UCSD-AML1 (cell line): ENCODE data around the gene FOXJ3.

ENCODE experiments used
- DNase-seq: peaks from one replicate; lab custom pipeline; 2025; ENCODE audit not compliant: unreplicated experiment; lab: John Stamatoyannopoulos, UW

Gene FOXJ3

GRCh38 chr1:42311897-42312296 lies 23.1 kb downstream of the FOXJ3 start:
- no peak for DNase-seq

GRCh38 chr1:42311138-42311537 lies 23.9 kb downstream of the FOXJ3 start:
- DNase-seq: no peak

- no peak for DNase-seq
Observed at GRCh38 chr1:42306977-42307376, 28.1 kb downstream of the FOXJ3 start.

GRCh38 chr1:42305639-42306038 lies 29.4 kb downstream of the FOXJ3 start:
- DNase-seq: no peak

GRCh38 chr1:42302034-42302433 lies 33.0 kb downstream of the FOXJ3 start:
- no peak for DNase-seq

GRCh38 chr1:42298520-42298919 lies 36.5 kb downstream of the FOXJ3 start:
- DNase-seq: no peak

- no peak for DNase-seq
Observed at GRCh38 chr1:42295816-42296215, 39.2 kb downstream of the FOXJ3 start.

GRCh38 chr1:42290130-42290529 lies 44.9 kb downstream of the FOXJ3 start:
- no peak for DNase-seq

- no peak for DNase-seq
Observed at GRCh38 chr1:42288311-42288985, 46.6 kb downstream of the FOXJ3 start.

GRCh38 chr1:42282867-42283583 lies 52.0 kb downstream of the FOXJ3 start:
- no peak for DNase-seq

- DNase-seq: no peak
Observed at GRCh38 chr1:42282024-42282579, 52.9 kb downstream of the FOXJ3 start.

GRCh38 chr1:42280821-42281220 lies 54.2 kb downstream of the FOXJ3 start:
- no peak for DNase-seq

GRCh38 chr1:42279055-42279454 lies 56.0 kb downstream of the FOXJ3 start:
- DNase-seq: no peak

- no peak for DNase-seq
Observed at GRCh38 chr1:42272920-42273319, 62.1 kb downstream of the FOXJ3 start.

GRCh38 chr1:42267904-42268303 lies 67.1 kb downstream of the FOXJ3 start:
- no peak for DNase-seq

GRCh38 chr1:42266253-42267135 lies 68.5 kb downstream of the FOXJ3 start:
- DNase-seq: no peak

- DNase-seq: no peak
Observed at GRCh38 chr1:42264511-42265190, 70.4 kb downstream of the FOXJ3 start.

GRCh38 chr1:42263019-42263418 lies 72.0 kb downstream of the FOXJ3 start:
- no peak for DNase-seq

GRCh38 chr1:42260376-42261070 lies 74.5 kb downstream of the FOXJ3 start:
- no peak for DNase-seq

- DNase-seq: no peak
Observed at GRCh38 chr1:42259739-42260064, 75.3 kb downstream of the FOXJ3 start.
